Measurements from ENCODE around the gene PBX4.
A peak's percentile ranks its signal among the peaks of the same experiment; 100 is the strongest.

Gene PBX4

DNA sequence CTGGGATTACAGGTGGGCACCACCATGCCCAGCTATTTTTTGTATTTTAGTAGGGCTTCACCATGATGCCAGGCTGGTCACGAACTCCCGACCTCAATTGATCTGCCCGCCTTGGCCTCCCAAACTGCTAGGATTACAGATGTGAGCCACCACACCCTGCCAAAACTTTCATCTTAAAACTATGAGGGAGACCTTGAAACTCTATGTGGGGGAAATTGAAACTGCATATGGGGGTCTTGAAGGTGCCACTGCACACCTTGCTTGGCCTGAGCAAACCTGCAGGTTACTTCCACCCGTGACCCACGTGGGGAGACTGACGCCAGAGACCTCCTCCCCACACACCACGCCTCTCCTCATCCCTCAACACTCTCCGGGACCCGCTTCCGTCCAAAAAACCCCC is 64.8 kb downstream of the PBX4 start:
- no peak overlapping the region for H3K9ac ChIP-seq (ENCODE audit: low read length)
- no peaks in the 10 kb centered on the region for H3F3A ChIP-seq (ENCODE audit: insufficient read depth)
- H3K9me2 ChIP-seq (replicated peaks; ENCODE audit: insufficient read depth, low read length) = no peaks in the 10 kb centered on the region
- TF ChIP-seq EZH2phosphoT487 (conservative IDR thresholded peaks at IDR 0.05; ENCODE audit: low read length) = no peak
- TF ChIP-seq, protein P1, sequence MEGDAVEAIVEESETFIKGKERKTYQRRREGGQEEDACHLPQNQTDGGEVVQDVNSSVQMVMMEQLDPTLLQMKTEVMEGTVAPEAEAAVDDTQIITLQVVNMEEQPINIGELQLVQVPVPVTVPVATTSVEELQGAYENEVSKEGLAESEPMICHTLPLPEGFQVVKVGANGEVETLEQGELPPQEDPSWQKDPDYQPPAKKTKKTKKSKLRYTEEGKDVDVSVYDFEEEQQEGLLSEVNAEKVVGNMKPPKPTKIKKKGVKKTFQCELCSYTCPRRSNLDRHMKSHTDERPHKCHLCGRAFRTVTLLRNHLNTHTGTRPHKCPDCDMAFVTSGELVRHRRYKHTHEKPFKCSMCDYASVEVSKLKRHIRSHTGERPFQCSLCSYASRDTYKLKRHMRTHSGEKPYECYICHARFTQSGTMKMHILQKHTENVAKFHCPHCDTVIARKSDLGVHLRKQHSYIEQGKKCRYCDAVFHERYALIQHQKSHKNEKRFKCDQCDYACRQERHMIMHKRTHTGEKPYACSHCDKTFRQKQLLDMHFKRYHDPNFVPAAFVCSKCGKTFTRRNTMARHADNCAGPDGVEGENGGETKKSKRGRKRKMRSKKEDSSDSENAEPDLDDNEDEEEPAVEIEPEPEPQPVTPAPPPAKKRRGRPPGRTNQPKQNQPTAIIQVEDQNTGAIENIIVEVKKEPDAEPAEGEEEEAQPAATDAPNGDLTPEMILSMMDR (IDR thresholded peaks at IDR 0.05; ENCODE audit: insufficient read depth, low read length, poor library complexity, severe bottlenecking) = no peak
- no peak overlapping the region for H2AFZ ChIP-seq (ENCODE audit: low read depth, low read length, severe bottlenecking)
- no peaks in the 10 kb centered on the region for H3K27me3 ChIP-seq (ENCODE audit: low read length)
- no peaks in the 10 kb centered on the region for H4K20me1 ChIP-seq (ENCODE audit: low read depth, low read length)
- H3K9me3 ChIP-seq (ENCODE audit: insufficient read depth, low read length) = no peaks in the 10 kb centered on the region
- H3K4me3 ChIP-seq (ENCODE audit: insufficient read depth, low read length, poor library complexity, severe bottlenecking) = no peak overlapping the region
- H3K27ac ChIP-seq (ENCODE audit: low read depth, low read length) = no peak overlapping the region
- H3K4me2 ChIP-seq (ENCODE audit: low read depth, low read length, poor library complexity, severe bottlenecking) = no peak overlapping the region
- no peaks in the 10 kb centered on the region for H3K79me2 ChIP-seq (ENCODE audit: insufficient read depth, low read length)
- H3K36me3 ChIP-seq (ENCODE audit: low read length) = no peaks in the 10 kb centered on the region

DNA sequence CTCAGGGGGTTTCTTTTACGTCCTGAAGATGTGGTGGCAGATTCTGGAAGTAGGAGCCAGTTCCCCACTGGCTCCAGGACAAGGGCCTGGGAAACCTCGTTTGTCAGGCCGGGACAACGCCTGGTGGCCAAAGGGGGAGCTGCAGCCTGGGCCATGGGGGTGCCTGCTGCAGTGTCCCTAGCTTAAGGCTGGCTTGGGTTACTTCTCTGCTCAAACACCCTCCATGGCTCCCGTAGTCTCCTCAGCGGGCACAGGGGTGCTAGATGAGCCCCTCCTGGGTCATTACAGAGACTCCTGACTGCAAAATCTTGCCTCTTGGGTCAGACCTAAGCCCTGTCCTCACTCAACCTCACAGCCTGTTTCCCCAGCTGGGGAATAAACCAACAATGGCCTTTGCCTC is 65.7 kb downstream of the PBX4 start:
- Histone ChIP-seq H3K27me3 (ENCODE audit: low read length) (no peaks in the 10 kb centered on the region), H3K9ac (ENCODE audit: low read length) (no peak overlapping the region), H3K27ac (ENCODE audit: low read depth, low read length) (no peak overlapping the region), H3K4me3 (ENCODE audit: insufficient read depth, low read length, poor library complexity, severe bottlenecking) (no peak overlapping the region), H2AFZ (ENCODE audit: low read depth, low read length, severe bottlenecking) (no peak overlapping the region), H3K4me2 (ENCODE audit: low read depth, low read length, poor library complexity, severe bottlenecking) (no peak overlapping the region), H3K79me2 (ENCODE audit: insufficient read depth, low read length) (no peaks in the 10 kb centered on the region), H3K9me3 (ENCODE audit: insufficient read depth, low read length) (no peaks in the 10 kb centered on the region), H4K20me1 (ENCODE audit: low read depth, low read length) (no peaks in the 10 kb centered on the region), H3K9me2 (replicated peaks; ENCODE audit: insufficient read depth, low read length) (no peaks in the 10 kb centered on the region), H3F3A (ENCODE audit: insufficient read depth) (no peaks in the 10 kb centered on the region), H3K36me3 (ENCODE audit: low read length) (no peaks in the 10 kb centered on the region)
- TF ChIP-seq, protein P1 (IDR thresholded peaks at IDR 0.05; ENCODE audit: insufficient read depth, low read length, poor library complexity, severe bottlenecking) = peak; percentile 20
- TF ChIP-seq EZH2phosphoT487 (conservative IDR thresholded peaks at IDR 0.05; ENCODE audit: low read length) = no peak

DNA sequence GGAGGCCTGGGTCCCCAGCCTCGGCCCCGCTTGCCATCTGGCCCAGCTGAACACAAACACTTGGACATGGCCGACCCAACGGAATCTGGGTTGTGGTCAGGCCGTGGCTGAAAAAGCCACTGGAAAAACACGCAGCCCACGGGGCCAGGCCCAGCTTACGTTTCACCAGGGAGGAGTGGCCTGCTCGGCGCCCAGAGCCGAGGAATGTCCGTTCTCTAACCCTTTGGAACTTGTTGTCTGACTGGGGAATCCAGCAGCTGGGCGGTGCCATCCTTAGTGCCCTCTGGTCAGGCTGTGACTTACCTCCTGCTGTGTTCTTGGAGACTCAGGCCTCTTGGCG is 66.7 kb downstream of the PBX4 start:
- Histone ChIP-seq H3K36me3 (ENCODE audit: low read length) (no peaks in the 10 kb centered on the region), H3F3A (ENCODE audit: insufficient read depth) (no peaks in the 10 kb centered on the region), H3K9me3 (ENCODE audit: insufficient read depth, low read length) (no peaks in the 10 kb centered on the region), H3K4me3 (ENCODE audit: insufficient read depth, low read length, poor library complexity, severe bottlenecking) (no peak overlapping the region), H3K27ac (ENCODE audit: low read depth, low read length) (no peak overlapping the region), H4K20me1 (ENCODE audit: low read depth, low read length) (no peaks in the 10 kb centered on the region), H3K4me2 (ENCODE audit: low read depth, low read length, poor library complexity, severe bottlenecking) (no peak overlapping the region), H3K27me3 (ENCODE audit: low read length) (no peaks in the 10 kb centered on the region), H3K9ac (ENCODE audit: low read length) (no peak overlapping the region), H2AFZ (ENCODE audit: low read depth, low read length, severe bottlenecking) (no peak overlapping the region), H3K9me2 (replicated peaks; ENCODE audit: insufficient read depth, low read length) (no peaks in the 10 kb centered on the region), H3K79me2 (ENCODE audit: insufficient read depth, low read length) (no peaks in the 10 kb centered on the region)
- TF ChIP-seq, protein P1 (IDR thresholded peaks at IDR 0.05; ENCODE audit: insufficient read depth, low read length, poor library complexity, severe bottlenecking) = no peak
